Measurements from ENCODE around the gene ASCC1.

- TF ChIP-seq CTCF (conservative IDR thresholded peaks at IDR 0.05; ENCODE audit: low read depth, low read length) (no peak), EZH2 (IDR thresholded peaks at IDR 0.05; ENCODE audit: borderline replicate concordance, low read depth, low read length, poor library complexity, severe bottlenecking) (no peak)
These were observed 135.8 kb downstream of the ASCC1 start for GRCh38 chr10:72080042-72080975.
